HG02885 (cell line): ENCODE results near the gene GID8.

Experiments
- ATAC-seq: cut with Tn5 transposase; IDR thresholded peaks from one replicate; pipeline ENCODE4 v1.9.1; 2021; ENCODE audit warnings: mild to moderate bottlenecking; ENCODE audit not compliant: unreplicated experiment, poor library complexity

The GID8 gene

DNA sequence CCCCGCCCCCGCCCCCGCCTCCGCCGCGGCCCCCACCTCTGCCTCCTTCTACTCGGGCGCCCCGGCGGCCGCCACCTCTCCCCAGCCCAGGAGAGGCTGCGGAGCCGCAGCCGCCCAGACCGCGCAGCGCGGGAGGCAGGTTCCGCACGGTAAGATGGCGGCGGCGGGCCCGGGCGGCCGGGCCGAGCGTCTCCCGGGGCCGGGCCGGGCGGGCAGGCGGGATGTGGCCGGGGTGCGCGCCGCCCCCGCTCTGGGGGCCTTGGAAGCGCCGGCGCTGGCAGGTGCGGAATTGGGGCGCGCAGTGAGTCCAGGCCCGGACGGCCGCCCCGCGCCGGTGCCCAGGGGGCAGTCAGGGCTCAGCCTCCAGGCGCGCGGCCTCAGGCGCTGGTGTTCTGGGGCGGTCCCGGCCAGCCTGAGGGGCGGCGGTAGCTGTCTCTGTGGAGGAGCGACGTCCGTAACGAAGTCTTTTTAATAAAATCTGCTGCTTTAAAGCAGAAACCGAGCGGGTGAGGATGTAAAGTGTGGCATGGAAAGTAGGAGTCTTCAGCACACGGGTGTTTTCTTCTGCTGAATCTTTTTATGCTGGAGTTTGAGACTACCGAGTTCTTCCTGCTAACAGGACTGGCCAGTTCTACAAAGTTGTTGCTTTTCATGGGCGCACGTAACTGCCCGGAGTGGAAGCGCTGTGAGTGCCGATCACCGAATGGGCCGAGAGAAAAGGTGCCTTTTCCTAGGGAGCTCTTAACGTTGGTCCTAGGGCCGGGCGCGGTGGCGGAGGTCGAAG is at the start of gene GID8:
GID8 (plus strand) TSS at position 43 of the 784 bp plus-strand sequence. CDS start 3,356 bp downstream, outside the sequence.
- peak; percentile 49 for ATAC-seq

GRCh38 chr20:62888406-62888805 is 49.5 kb upstream of the GID8 start:
- ATAC-seq = no peak

DNA sequence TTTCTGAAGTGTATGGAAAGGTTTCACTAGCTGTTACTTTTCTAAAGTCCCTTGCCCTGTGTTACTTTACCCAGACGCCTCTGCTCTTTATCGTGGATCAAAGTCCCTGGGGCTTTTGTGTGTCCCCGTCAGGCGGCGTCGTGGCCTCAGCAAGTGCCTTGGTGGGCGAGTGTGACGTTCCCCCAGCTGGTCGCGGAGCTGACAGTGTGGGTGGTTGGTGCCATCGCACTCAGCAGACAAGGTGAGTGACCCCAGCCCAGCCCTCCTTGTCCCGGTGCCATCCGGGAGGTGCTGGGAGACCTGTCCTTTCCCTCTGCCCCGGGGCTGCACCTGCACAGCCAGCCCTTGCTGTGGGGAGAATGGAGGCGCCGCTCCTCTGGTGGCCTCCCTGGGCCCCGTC is 49.0 kb upstream of the GID8 start:
- no peak for ATAC-seq

DNA sequence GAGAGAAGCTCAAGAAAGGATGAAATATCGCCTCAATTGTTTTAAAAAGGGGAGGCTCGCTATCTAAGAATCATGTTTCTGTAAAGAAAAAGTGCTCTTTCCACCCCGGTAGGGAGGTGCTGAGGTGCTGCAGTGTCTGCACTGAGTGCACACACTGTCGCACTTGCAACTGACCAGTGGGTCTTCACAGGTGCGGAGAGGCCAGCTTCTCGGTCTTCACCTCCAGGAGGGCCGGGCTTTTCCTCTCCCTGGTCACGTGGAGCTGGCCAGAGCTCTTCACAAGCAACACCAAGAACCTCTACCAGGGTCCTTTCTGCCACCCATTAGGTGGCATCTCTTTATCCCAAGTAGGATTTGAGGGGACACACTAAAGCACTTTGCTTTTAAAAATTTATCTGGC is 48.5 kb upstream of the GID8 start:
- ATAC-seq = no peak

DNA sequence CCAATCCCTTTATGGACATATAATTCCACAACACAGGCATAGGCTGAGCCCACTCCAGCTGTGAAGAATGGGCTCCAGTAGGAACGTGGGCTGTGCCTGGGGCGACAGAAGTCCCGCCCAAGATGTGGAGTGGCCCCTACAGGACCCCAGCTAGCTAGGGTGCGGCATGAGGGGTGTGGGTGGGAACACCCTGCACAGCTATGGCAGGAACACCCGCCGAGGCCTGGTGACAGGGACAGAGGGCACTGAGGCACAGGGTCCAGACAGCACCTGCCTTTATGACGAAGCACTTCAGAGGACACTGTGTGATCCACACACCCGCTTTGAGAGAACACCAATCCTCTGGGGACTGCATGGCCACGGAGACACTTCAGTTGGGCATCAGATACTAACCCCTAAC is 48.1 kb upstream of the GID8 start:
- no peak for ATAC-seq

DNA sequence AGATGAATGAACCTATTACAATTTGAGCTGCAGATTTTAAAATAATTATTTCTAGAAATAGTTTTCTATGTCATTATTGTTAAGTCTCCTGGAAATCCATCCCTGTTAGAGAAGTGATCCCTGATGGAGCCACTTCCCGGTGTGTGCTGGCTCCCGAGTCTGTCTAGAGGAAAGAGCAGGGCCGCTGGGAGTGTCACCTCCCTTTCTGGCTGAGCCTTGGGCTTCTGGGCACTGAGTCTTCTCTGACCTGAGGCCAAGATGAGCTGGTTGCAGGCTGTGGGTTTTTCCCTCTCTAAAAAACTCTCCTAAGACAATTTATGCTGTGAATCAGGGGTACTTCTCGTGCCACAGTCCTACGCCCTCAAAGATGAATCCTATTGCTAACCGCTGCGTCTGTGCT is 47.5 kb upstream of the GID8 start:
- no peak for ATAC-seq

DNA sequence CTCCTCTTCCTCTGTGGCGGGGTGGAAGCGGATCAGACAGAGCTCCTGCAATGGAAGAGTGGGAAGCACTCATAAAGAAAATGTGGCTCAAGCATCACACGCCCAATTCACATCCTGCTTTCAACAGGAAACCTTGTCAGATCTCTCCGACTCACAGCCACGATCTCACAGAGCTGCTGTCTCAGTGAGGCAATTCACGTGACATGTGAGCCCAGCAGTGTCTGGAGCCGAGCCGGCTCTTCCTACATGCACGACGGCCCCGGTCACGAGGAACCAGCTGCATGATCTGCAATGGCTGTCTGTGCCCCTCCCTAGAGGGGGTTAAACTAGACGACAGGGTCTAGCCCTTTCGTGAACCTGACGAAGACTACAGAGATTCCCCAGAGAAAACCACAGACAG is 46.8 kb upstream of the GID8 start:
- ATAC-seq = no peak

- no peak for ATAC-seq
Measured at GRCh38 chr20:62892348-62893304, 45.3 kb upstream of the GID8 start.

- ATAC-seq = no peak
Measured at GRCh38 chr20:62893700-62894099, 44.2 kb upstream of the GID8 start.

DNA sequence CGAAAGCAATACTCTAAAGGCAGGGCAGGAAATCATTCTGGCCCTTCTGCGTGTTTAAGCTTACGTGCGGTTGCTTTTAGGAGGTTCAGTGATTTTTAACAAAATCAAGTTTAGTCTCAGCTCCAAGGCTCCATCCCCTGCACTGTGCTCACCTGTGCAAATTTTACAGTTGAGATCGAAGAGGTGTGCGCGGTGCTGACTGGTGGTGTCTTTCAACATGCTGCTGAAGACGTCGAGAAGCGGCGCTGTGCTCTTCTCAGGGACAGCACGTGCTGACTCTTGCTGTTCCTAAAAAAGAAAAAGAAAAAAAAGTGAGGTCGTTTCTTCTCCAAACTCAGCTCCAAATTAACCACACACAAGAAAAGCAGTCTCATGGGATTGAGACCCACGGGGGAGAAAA is 43.7 kb upstream of the GID8 start:
- ATAC-seq = no peak

- ATAC-seq = no peak
Measured at GRCh38 chr20:62895539-62895938, 42.4 kb upstream of the GID8 start.

GRCh38 chr20:62896526-62896925 is 41.4 kb upstream of the GID8 start:
- ATAC-seq = no peak

- ATAC-seq = no peak
Measured at GRCh38 chr20:62897666-62898065, 40.3 kb upstream of the GID8 start.

GRCh38 chr20:62898093-62898964 is 39.6 kb upstream of the GID8 start:
- ATAC-seq = no peak

DNA sequence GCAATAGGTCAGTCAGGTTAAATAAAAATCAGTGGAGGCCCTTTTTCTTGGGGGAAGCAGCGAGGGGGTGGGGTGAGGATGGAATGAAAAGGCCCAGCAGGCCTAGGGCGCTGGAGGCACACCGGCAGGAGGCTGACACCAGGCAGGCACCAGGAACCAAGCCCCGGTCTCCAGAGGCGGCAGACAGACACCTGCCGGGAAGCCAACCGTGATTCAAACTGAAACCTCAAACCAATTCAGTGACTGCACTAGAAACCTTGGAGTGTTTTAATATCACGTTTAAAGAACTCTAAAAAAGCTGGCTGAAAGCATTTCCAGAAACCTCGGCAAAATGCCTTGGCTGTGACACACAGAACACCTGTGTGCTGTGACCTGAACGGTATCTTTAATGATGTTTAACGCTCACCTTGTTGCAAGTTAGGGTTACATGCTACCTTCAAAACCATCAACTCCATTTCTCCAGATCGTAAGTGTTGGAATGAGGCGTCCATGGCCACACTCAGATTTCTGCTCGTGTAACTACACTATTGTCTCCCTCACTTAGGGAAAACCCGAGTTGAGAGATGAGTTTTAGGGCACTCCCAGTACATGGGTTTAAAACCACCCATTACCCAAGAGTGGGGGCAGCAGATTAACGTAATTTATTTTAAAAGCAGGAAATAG is 38.8 kb upstream of the GID8 start:
- ATAC-seq = no peak

DNA sequence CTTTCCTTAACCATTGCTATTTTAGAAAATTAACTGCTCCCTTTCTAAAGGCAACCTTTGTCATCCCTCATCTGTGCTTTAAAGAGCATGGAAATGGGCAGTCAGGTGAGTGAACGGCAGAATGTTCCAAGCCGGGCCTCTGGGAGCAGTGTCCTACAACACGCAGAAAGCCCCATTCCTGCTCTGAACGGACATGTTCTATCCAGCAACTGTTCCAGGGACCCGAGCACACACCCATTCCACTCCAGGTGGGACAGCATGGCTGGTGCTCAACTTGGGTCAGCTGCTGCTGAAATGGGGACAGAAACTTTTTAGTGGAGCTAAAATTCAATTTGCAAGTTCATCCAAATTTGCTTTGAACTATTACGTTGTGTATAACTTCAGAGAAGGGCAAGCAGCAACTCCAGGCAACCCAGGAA is 38.3 kb upstream of the GID8 start:
- ATAC-seq = no peak

DNA sequence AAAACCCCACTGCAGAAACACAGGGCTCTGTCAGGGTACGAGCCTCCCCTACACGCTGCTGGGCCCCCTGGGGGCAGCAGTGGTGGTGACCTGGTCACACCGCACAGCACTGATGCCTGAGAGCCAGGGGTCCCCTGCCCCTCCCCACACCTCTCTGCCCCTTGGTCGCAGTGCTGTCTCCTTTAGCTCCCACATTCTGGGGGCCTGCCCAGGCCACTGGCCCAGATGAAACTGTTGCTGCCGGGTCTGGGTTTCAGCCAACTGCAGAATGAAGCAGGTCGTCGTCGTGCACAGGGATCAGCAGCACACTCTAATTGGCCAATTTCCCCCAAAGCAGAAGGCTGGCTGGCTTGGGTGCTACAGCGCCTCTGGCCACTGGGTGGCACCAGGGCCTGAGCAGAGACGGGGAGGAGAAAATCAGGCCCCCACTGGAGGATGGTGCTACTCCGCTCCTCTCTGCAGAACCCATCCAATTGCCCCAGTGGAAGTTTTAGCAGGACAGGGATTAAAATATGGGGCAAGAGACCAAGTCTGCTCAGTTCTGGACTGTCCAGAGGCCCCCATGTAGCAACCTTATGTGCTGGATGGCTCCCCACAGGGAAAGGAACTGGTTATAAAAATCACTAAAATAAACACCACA is 37.8 kb upstream of the GID8 start:
- ATAC-seq = peak; percentile 85

DNA sequence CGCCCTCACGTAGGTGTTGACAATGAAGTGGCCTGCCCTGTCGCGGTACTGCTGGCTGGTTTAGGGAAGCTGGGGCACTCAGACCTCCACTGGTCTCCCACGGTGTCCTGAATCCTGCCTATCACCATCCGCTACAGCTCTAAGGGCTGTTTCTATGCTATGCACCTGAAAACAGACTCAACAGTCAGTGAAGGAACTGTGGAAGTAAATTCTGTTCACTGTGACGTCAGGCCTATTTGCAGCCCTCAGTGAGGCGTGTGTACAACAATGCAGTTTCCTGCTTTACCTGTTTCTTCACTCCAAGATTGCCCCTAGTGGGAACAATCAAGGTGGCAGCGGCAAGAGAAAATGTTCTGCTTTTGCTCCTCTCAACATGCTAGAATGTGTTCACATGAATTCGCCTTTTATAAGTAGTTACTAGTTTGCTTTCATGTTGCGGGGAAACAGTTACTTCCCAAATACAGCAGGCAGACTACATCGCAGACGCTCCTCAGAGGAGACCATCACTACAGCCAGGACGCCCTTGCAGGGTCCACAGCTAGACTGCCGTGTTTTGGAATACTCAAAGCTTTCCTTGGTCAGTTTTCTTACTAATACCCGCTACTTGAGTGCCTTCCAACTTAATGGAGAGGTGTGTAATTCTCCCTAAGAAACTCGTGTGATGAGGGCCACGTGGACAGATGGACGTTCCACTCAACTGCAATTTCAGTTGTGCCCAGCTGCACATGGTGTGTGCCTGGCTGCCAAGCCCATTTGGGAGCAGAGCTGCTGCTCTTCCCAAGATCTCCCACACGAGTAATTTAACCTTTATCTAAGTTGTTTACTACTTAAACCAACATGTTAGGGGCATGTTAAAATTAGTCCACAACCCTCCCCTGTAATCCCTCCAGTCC is 37.0 kb upstream of the GID8 start:
- peak; percentile 29 for ATAC-seq
